NCI-H1105 (cell line): Measurements from ENCODE around the gene GDPD3.
"Not testable (repeated sequence)": the region's sequence is repeated elsewhere in the genome, so short reads cannot be mapped to it uniquely, and the experiment has no call there.

Experiments
- DNase-seq: peaks from one replicate; lab custom pipeline; 2025; lab: John Stamatoyannopoulos, UW

GDPD3 gene

GRCh38 chr16:30124985-30125379 is 11.6 kb upstream of the GDPD3 start:
- no peak for DNase-seq

GRCh38 chr16:30122604-30123160 is 9.3 kb upstream of the GDPD3 start:
- no peak for DNase-seq

GRCh38 chr16:30121741-30122571 is 8.6 kb upstream of the GDPD3 start:
- DNase-seq, result no peak

GRCh38 chr16:30120340-30121105 is 7.2 kb upstream of the GDPD3 start:
- no peak for DNase-seq

- DNase-seq, result no peak
These were observed 6.1 kb upstream of the GDPD3 start for GRCh38 chr16:30119428-30119827.

- no peak for DNase-seq
These were observed 4.4 kb upstream of the GDPD3 start for GRCh38 chr16:30117768-30118167.

GRCh38 chr16:30116291-30117207 is 3.2 kb upstream of the GDPD3 start:
- DNase-seq, result no peak

- DNase-seq, result no peak
These were observed 1.9 kb upstream of the GDPD3 start for GRCh38 chr16:30115238-30115637.

GRCh38 chr16:30114833-30115232 is 1.5 kb upstream of the GDPD3 start:
- not testable (repeated sequence) for DNase-seq

- DNase-seq, result no peak
These were observed 1.1 kb upstream of the GDPD3 start for GRCh38 chr16:30114411-30114810.

GRCh38 chr16:30113711-30114333 is 485 bp upstream of the GDPD3 start:
- DNase-seq, result no peak

- no peak for DNase-seq
These were observed 923 bp downstream of the GDPD3 start for GRCh38 chr16:30112197-30113030.

- no peak for DNase-seq
These were observed 2.7 kb downstream of the GDPD3 start for GRCh38 chr16:30110661-30111060.

GRCh38 chr16:30108059-30108850 is 5.1 kb downstream of the GDPD3 start:
- DNase-seq, result no peak

GRCh38 chr16:30104492-30104891 is 8.8 kb downstream of the GDPD3 start:
- DNase-seq, result no peak

GRCh38 chr16:30104090-30104489 is 9.2 kb downstream of the GDPD3 start:
- no peak for DNase-seq

- DNase-seq, result no peak
These were observed 16.3 kb downstream of the GDPD3 start for GRCh38 chr16:30096862-30097563.

- DNase-seq, result peak; percentile 65
These were observed 17.1 kb downstream of the GDPD3 start, which contains the start of gene YPEL3 for GRCh38 chr16:30096105-30096861. Gene YPEL3 (minus strand): TSS chr16:30096213. CDS start chr16:30095482, 731 bp downstream.
